GM13977 (cell line): ENCODE data around the gene DEPDC4.

Experiments
- DNase-seq: peaks from one replicate; pipeline ENCODE4 v3.0.0; 2012; ENCODE audit warnings: low spot score
- in situ Hi-C: fragments of 300-500 bp; cut with MboI; formaldehyde crosslinking; loops from one replicate; pipeline ENCODE4 v1.12.0; 2022; ENCODE audit warnings: low sequenced_read_pairs, low pct_unique_long_range_greater_than_20kb, mixed read lengths, inconsistent platforms; ENCODE audit not compliant: unreplicated experiment
- TF ChIP-seq, protein P1 (sequence below): IDR thresholded peaks from 2 replicates; pipeline ENCODE4 v1.5.1; 2012; ENCODE audit warnings: mild to moderate bottlenecking, control low read depth; ENCODE audit not compliant: insufficient read depth; ENCODE audit errors: extremely low read depth, missing control alignments

DEPDC4 gene

GRCh38 chr12:100258127-100258526 is 8.8 kb downstream of the DEPDC4 start:
- TF ChIP-seq, protein P1, sequence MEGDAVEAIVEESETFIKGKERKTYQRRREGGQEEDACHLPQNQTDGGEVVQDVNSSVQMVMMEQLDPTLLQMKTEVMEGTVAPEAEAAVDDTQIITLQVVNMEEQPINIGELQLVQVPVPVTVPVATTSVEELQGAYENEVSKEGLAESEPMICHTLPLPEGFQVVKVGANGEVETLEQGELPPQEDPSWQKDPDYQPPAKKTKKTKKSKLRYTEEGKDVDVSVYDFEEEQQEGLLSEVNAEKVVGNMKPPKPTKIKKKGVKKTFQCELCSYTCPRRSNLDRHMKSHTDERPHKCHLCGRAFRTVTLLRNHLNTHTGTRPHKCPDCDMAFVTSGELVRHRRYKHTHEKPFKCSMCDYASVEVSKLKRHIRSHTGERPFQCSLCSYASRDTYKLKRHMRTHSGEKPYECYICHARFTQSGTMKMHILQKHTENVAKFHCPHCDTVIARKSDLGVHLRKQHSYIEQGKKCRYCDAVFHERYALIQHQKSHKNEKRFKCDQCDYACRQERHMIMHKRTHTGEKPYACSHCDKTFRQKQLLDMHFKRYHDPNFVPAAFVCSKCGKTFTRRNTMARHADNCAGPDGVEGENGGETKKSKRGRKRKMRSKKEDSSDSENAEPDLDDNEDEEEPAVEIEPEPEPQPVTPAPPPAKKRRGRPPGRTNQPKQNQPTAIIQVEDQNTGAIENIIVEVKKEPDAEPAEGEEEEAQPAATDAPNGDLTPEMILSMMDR = no peak
- no peak for DNase-seq
- in situ Hi-C loops = no loop called here

DNA sequence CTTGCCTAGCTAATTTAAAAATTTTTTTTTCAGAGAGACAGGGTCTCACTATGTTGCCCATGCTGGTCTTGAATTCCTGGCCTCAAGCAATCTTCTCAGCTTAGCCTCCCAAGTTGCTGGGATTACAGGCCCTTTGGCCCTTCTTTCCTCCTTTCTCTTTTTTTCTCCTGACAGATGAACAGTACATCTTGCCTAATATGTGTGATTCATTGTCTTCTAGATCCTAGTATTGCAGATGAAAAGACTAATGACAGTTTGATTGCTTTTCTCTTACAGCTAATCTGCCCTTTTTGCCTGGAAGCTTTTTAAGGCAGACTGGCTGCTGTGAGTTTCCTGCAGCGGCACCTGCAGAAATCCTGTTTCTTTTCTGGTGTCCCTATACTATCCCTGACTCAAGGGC is 12.0 kb downstream of the DEPDC4 start:
- no peak for DNase-seq
- TF ChIP-seq, protein P1 = no peak
- in situ Hi-C loops = no loop called here

- no peak for DNase-seq
- TF ChIP-seq, protein P1 = no peak
- in situ Hi-C loops = no loop called here
Observed at GRCh38 chr12:100253437-100253836, 13.4 kb downstream of the DEPDC4 start.

DNA sequence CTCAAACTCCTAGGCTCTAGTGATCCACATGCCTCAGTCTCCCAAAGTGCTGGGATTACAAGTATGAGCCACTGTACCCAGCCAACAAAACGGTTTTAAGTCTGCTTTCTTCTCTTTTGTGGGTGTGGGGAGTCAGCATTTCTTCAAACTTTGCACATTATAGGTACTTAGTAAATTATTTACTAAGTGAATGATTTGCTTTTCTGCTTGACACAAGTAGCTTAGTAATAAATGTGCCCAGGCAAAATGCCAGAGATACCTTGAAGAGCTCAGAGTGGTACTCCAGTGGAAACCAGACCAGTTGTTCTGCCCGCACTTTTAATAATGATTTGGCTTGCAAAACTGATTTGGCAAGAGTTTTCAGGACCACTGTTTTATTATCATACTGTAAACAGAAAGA is 15.0 kb downstream of the DEPDC4 start:
- in situ Hi-C loops = no loop called here
- TF ChIP-seq, protein P1 = no peak
- DNase-seq = no peak

DNA sequence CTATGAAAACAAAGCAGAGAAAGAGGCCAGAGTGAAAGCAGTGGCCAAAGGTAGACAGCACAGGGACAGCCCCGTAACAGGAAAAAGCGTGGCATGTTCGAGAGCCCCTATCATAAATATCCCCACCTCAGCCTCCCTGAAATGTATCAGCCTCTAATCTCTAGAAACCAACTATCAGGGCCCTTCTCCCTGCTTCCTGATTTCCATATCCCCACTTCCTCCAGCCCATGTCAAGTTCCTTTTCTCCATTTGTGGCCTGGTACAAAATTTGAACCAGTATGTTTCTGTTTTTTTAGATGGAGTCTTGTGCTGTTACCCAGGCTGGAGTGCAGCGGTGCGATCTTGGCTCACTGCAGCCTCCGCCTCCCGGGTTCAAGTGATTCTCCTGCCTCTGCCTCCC is 16.9 kb downstream of the DEPDC4 start:
- TF ChIP-seq, protein P1 = no peak
- in situ Hi-C loops = loop anchor here (25.0 kb wide), 2 partner anchors 312 to 487 kb away; partner anchors contain the start of gene GAS2L3
- no peak for DNase-seq

GRCh38 chr12:100248886-100249285 is 18.0 kb downstream of the DEPDC4 start:
- in situ Hi-C loops = loop anchor here (25.0 kb wide), 2 partner anchors 313 to 488 kb away; partner anchors contain the start of gene GAS2L3
- TF ChIP-seq, protein P1 = no peak
- DNase-seq = no peak

DNA sequence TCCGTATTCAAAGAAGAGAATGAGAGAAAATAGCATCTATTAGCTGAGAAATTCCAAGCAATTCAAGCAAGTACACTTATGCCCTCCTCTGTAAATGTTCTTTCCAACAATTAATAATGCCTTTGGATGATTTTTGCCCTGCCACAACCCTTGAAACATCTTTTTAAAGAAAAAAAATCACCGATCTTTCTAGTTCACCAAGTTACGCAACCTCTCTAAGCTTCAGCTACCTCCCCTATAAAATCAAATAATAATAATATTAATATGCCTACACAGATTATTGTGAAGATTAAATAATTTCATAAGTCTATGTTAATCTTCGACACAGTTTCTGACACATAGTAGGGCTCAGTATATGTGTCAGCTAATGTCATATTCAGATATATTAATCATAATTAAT is 19.1 kb downstream of the DEPDC4 start:
- TF ChIP-seq, protein P1 = no peak
- in situ Hi-C loops = loop anchor here (25.0 kb wide), 2 partner anchors 315 to 490 kb away; partner anchors contain the start of gene GAS2L3
- no peak for DNase-seq
